ENCODE measurements around the gene SULT1A3. TPM values are rescaled to one million over a fixed set of nuclear protein-coding genes. Genes with fewer than 3 reads are reported as not detected.

Gene SULT1A3
- total and polyA plus RNA-seq, 2 donors (not counting 1 experiment from before 2014, with no cell fraction given) = 2.8 to 4.1 TPM

- Histone ChIP-seq H3K4me1 (ENCODE audit: control insufficient read depth, extremely low read depth, insufficient read depth, low read length) (no peaks in the 10 kb centered on the region), H4K20me1 (ENCODE audit: control insufficient read depth, extremely low read depth, insufficient read depth, low read length) (no peaks in the 10 kb centered on the region), H3K9me3 (ENCODE audit: control insufficient read depth, insufficient read depth, low read depth, low read length) (no peaks in the 10 kb centered on the region), H2AFZ (ENCODE audit: low read length) (no peak overlapping the region), H3K4me2 (ENCODE audit: extremely low read depth, insufficient read depth, low read length) (no peak overlapping the region), H3K36me3 (ENCODE audit: control insufficient read depth, insufficient read depth, low read length) (no peaks in the 10 kb centered on the region), H3K27ac (ENCODE audit: insufficient read depth, low read length) (no peak overlapping the region), H3K9ac (ENCODE audit: insufficient read depth, low read length) (no peak overlapping the region), H3K4me3 (replicated peaks in 1 of 4; ENCODE audit: control extremely low read depth in 1 of 4, insufficient read depth in 1 of 4, low read depth in 3 of 4, low read length in 4 of 4) (no peak overlapping the region), H3K79me2 (ENCODE audit: control insufficient read depth, insufficient read depth, low read length) (no peaks in the 10 kb centered on the region), H3K27me3 (ENCODE audit: control insufficient read depth, insufficient read depth, low read length) (no peaks in the 10 kb centered on the region)
- no peak for DNase-seq (ENCODE audit: low read depth in 2 of 2)
- TF ChIP-seq CTCF (conservative IDR thresholded peaks at IDR 0.05 in 1 of 2, IDR thresholded peaks at IDR 0.05 in 1 of 2; ENCODE audit: low read depth in 1 of 2, low read length in 2 of 2) (no peak), EZH2 (IDR thresholded peaks at IDR 0.05; ENCODE audit: low read length, missing control alignments) (no peak)
Measured at GRCh38 chr16:30155188-30155587, 43.9 kb upstream of the SULT1A3 start.

GRCh38 chr16:30157214-30157613 lies 41.8 kb upstream of the SULT1A3 start:
- DNase-seq (ENCODE audit: low read depth in 2 of 2) = no peak
- H3K9me3 ChIP-seq (ENCODE audit: control insufficient read depth, insufficient read depth, low read depth, low read length) = no peaks in the 10 kb centered on the region
- no peaks in the 10 kb centered on the region for H4K20me1 ChIP-seq (ENCODE audit: control insufficient read depth, extremely low read depth, insufficient read depth, low read length)
- H3K36me3 ChIP-seq (ENCODE audit: control insufficient read depth, insufficient read depth, low read length) = no peaks in the 10 kb centered on the region
- no peak overlapping the region for H2AFZ ChIP-seq (ENCODE audit: low read length)
- H3K4me1 ChIP-seq (ENCODE audit: control insufficient read depth, extremely low read depth, insufficient read depth, low read length) = no peaks in the 10 kb centered on the region
- no peaks in the 10 kb centered on the region for H3K27me3 ChIP-seq (ENCODE audit: control insufficient read depth, insufficient read depth, low read length)
- TF ChIP-seq CTCF (conservative IDR thresholded peaks at IDR 0.05 in 1 of 2, IDR thresholded peaks at IDR 0.05 in 1 of 2; ENCODE audit: low read depth in 1 of 2, low read length in 2 of 2) (no peak), EZH2 (IDR thresholded peaks at IDR 0.05; ENCODE audit: low read length, missing control alignments) (no peak)
- no peak overlapping the region for H3K27ac ChIP-seq (ENCODE audit: insufficient read depth, low read length)
- H3K79me2 ChIP-seq (ENCODE audit: control insufficient read depth, insufficient read depth, low read length) = no peaks in the 10 kb centered on the region
- no peak overlapping the region for H3K9ac ChIP-seq (ENCODE audit: insufficient read depth, low read length)
- H3K4me3 ChIP-seq (replicated peaks in 1 of 4; ENCODE audit: control extremely low read depth in 1 of 4, insufficient read depth in 1 of 4, low read depth in 3 of 4, low read length in 4 of 4) = no peak overlapping the region
- H3K4me2 ChIP-seq (ENCODE audit: extremely low read depth, insufficient read depth, low read length) = no peak overlapping the region

GRCh38 chr16:30163538-30163937 lies 35.5 kb upstream of the SULT1A3 start:
- Histone ChIP-seq H3K9ac (ENCODE audit: insufficient read depth, low read length) (no peak overlapping the region), H2AFZ (ENCODE audit: low read length) (no peak overlapping the region), H3K4me1 (ENCODE audit: control insufficient read depth, extremely low read depth, insufficient read depth, low read length) (no peaks in the 10 kb centered on the region), H3K9me3 (ENCODE audit: control insufficient read depth, insufficient read depth, low read depth, low read length) (no peaks in the 10 kb centered on the region), H3K4me2 (ENCODE audit: extremely low read depth, insufficient read depth, low read length) (no peak overlapping the region), H3K27me3 (ENCODE audit: control insufficient read depth, insufficient read depth, low read length) (no peaks in the 10 kb centered on the region), H3K4me3 (replicated peaks in 1 of 4; ENCODE audit: control extremely low read depth in 1 of 4, insufficient read depth in 1 of 4, low read depth in 3 of 4, low read length in 4 of 4) (no peak overlapping the region), H3K79me2 (ENCODE audit: control insufficient read depth, insufficient read depth, low read length) (no peaks in the 10 kb centered on the region), H3K36me3 (ENCODE audit: control insufficient read depth, insufficient read depth, low read length) (no peaks in the 10 kb centered on the region), H3K27ac (ENCODE audit: insufficient read depth, low read length) (no peak overlapping the region), H4K20me1 (ENCODE audit: control insufficient read depth, extremely low read depth, insufficient read depth, low read length) (no peaks in the 10 kb centered on the region)
- DNase-seq (ENCODE audit: low read depth in 2 of 2) = no peak
- TF ChIP-seq CTCF (conservative IDR thresholded peaks at IDR 0.05 in 1 of 2, IDR thresholded peaks at IDR 0.05 in 1 of 2; ENCODE audit: low read depth in 1 of 2, low read length in 2 of 2) (no peak), EZH2 (IDR thresholded peaks at IDR 0.05; ENCODE audit: low read length, missing control alignments) (no peak)
